GM19467 (cell line): ENCODE measurements around the gene PRIM2.
A peak's percentile ranks its signal among the peaks of the same experiment; 100 is the strongest.
"Not testable (repeated sequence)": the region's sequence is repeated elsewhere in the genome, so short reads cannot be mapped to it uniquely, and the experiment has no call there.

Experiments used
- ATAC-seq: cut with Tn5 transposase; IDR thresholded peaks from one replicate; pipeline ENCODE4 v1.9.1; 2021; ENCODE audit warnings: mild to moderate bottlenecking, moderate library complexity; ENCODE audit not compliant: unreplicated experiment

The PRIM2 gene

GRCh38 chr6:57307850-57308249 lies 9.6 kb upstream of the PRIM2 start:
- no peak for ATAC-seq

GRCh38 chr6:57308755-57309154 lies 8.7 kb upstream of the PRIM2 start:
- ATAC-seq: not testable (repeated sequence)

- ATAC-seq: not testable (repeated sequence)
Observed at GRCh38 chr6:57310095-57310816, 7.2 kb upstream of the PRIM2 start.

- no peak for ATAC-seq
Observed at GRCh38 chr6:57310817-57311157, 6.6 kb upstream of the PRIM2 start.

- not testable (repeated sequence) for ATAC-seq
Observed at GRCh38 chr6:57311300-57312003, 6.0 kb upstream of the PRIM2 start.

- no peak for ATAC-seq
Observed at GRCh38 chr6:57312004-57312345, 5.5 kb upstream of the PRIM2 start.

- ATAC-seq: no peak
Observed at GRCh38 chr6:57313009-57313408, 4.4 kb upstream of the PRIM2 start.

GRCh38 chr6:57313711-57314471 lies 3.5 kb upstream of the PRIM2 start:
- no peak for ATAC-seq

GRCh38 chr6:57315111-57315510 lies 2.3 kb upstream of the PRIM2 start:
- no peak for ATAC-seq

- ATAC-seq: no peak
Observed at GRCh38 chr6:57315851-57316250, 1.6 kb upstream of the PRIM2 start.

- ATAC-seq: peak; percentile 88
Observed at GRCh38 chr6:57316581-57317059, 810 bp upstream of the PRIM2 start.

GRCh38 chr6:57324538-57324937 lies 7.1 kb downstream of the PRIM2 start:
- no peak for ATAC-seq

- ATAC-seq: no peak
Observed at GRCh38 chr6:57327311-57327710, 9.9 kb downstream of the PRIM2 start.

- no peak for ATAC-seq
Observed at GRCh38 chr6:57328074-57328473, 10.6 kb downstream of the PRIM2 start.

GRCh38 chr6:57329933-57330332 lies 12.5 kb downstream of the PRIM2 start:
- no peak for ATAC-seq

- no peak for ATAC-seq
Observed at GRCh38 chr6:57342148-57342669, 24.8 kb downstream of the PRIM2 start.

GRCh38 chr6:57343342-57343741 lies 25.9 kb downstream of the PRIM2 start:
- ATAC-seq: not testable (repeated sequence)

- ATAC-seq: not testable (repeated sequence)
Observed at GRCh38 chr6:57346715-57347114, 29.3 kb downstream of the PRIM2 start.

GRCh38 chr6:57347597-57347996 lies 30.2 kb downstream of the PRIM2 start:
- not testable (repeated sequence) for ATAC-seq

GRCh38 chr6:57350443-57350842 lies 33.0 kb downstream of the PRIM2 start:
- ATAC-seq: not testable (repeated sequence)

GRCh38 chr6:57352596-57352995 lies 35.2 kb downstream of the PRIM2 start:
- not testable (repeated sequence) for ATAC-seq
